MM.1S (cell line): ENCODE data around the gene RBMS3.

Experiments used
- DNase-seq: peaks from one replicate; pipeline ENCODE4 v3.0.0-alpha.2; 2015
- H2AFZ ChIP-seq: fragments of 300-600 bp; sonication (generic); 2 replicates; pipeline ENCODE4 v1.6.0; 2016; ENCODE audit warnings: antibody characterized with exemption, low read length
- H3F3A ChIP-seq: fragments of 300-600 bp; sonication (generic); 2 replicates; pipeline ENCODE4 v1.6.1; 2016; ENCODE audit warnings: mild to moderate bottlenecking, antibody characterized with exemption, low read length, moderate library complexity, mixed read lengths; ENCODE audit not compliant: insufficient read depth
- H3K27ac ChIP-seq: fragments of 300-600 bp; sonication (generic); 2 replicates; pipeline ENCODE4 v1.5.1; 2016; ENCODE audit warnings: mild to moderate bottlenecking, low read length
- H3K27me3 ChIP-seq: fragments of 300-600 bp; sonication (generic); replicated peaks from 2 replicates; pipeline ENCODE4 v1.6.0; 2016; ENCODE audit warnings: low read length; ENCODE audit not compliant: insufficient read depth
- H3K36me3 ChIP-seq: fragments of 300-600 bp; sonication (generic); replicated peaks from 2 replicates; pipeline ENCODE4 v1.6.1; 2016; ENCODE audit warnings: mild to moderate bottlenecking, low read length, mixed read lengths; ENCODE audit not compliant: insufficient read depth
- H3K4me1 ChIP-seq: fragments of 300-600 bp; sonication (generic); 2 replicates; pipeline ENCODE4 v1.6.1; 2016; ENCODE audit warnings: low read length, mixed read lengths
- H3K4me2 ChIP-seq: fragments of 300-600 bp; sonication (generic); 2 replicates; pipeline ENCODE4 v1.6.0; 2016; ENCODE audit warnings: low read depth, low read length
- H3K4me3 ChIP-seq: fragments of 300-600 bp; sonication (generic); 2 replicates; pipeline ENCODE4 v1.5.1; 2016; ENCODE audit warnings: low read length, mixed read lengths
- H3K79me2 ChIP-seq: fragments of 300-600 bp; sonication (generic); 2 replicates; pipeline ENCODE4 v1.6.1; 2016; ENCODE audit warnings: mixed run types, low read length, mixed read lengths
- H3K9ac ChIP-seq: fragments of 300-600 bp; sonication (generic); 2 replicates; pipeline ENCODE4 v1.6.1; 2016; ENCODE audit warnings: low read length, mixed read lengths
- H3K9me2 ChIP-seq: fragments of 300-600 bp; sonication (generic); replicated peaks from 2 replicates; pipeline ENCODE4 v1.6.1; 2016; ENCODE audit warnings: mild to moderate bottlenecking, low read length, mixed read lengths; ENCODE audit not compliant: insufficient read depth
- H3K9me3 ChIP-seq: fragments of 300-600 bp; sonication (generic); replicated peaks from 2 replicates; pipeline ENCODE4 v1.6.1; 2016; ENCODE audit warnings: mild to moderate bottlenecking, low read length, mixed read lengths; ENCODE audit not compliant: insufficient read depth
- H4K20me1 ChIP-seq: fragments of 300-600 bp; sonication (generic); 2 replicates; pipeline ENCODE4 v1.6.1; 2016; ENCODE audit warnings: mild to moderate bottlenecking, low read length, moderate library complexity, mixed read lengths; ENCODE audit not compliant: insufficient read depth
- CTCF ChIP-seq: fragments of 300-600 bp; sonication (generic); IDR thresholded peaks from 2 replicates; pipeline ENCODE4 v1.5.1; 2016; ENCODE audit warnings: antibody characterized with exemption, low read length, mixed read lengths
- EZH2 ChIP-seq: fragments of 300-600 bp; sonication (generic); optimal IDR thresholded peaks from 2 replicates; pipeline ENCODE3; 2017; ENCODE audit warnings: low read depth, mild to moderate bottlenecking, antibody characterized with exemption, low read length, mixed read lengths
- EZH2phosphoT487 ChIP-seq: fragments of 300-600 bp; sonication (generic); IDR thresholded peaks from 2 replicates; pipeline ENCODE4 v1.6.1; 2018; ENCODE audit warnings: antibody characterized with exemption, low read length

Gene RBMS3

DNA sequence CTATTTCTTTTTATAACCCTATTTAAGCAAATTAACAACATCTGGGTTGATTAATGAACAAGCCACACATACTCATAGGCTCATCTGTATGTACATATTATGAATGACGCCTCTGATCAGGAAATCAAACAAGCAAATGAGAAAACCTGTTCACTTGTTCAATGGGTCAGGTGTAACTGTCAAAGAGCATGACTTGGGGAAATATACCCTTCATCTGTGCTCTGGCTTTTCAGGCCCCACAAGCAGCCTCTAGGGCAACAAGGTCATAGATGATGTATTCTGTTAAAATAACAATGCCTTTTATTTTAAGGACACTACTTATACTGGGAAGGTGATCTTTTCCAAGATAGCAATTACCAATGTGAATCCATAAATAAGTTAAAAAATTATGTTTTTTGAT, 102.0 kb downstream of the RBMS3 start:
- no peaks in the 10 kb centered on the region for H3K79me2 ChIP-seq
- no peak overlapping the region for H3K4me3 ChIP-seq
- H3K4me2 ChIP-seq, result no peak overlapping the region
- H3K9me2 ChIP-seq, result no peaks in the 10 kb centered on the region
- H2AFZ ChIP-seq, result no peak overlapping the region
- no peak for TF ChIP-seq EZH2
- H3K9ac ChIP-seq, result no peak overlapping the region
- no peaks in the 10 kb centered on the region for H3K9me3 ChIP-seq
- H3K4me1 ChIP-seq, result no peaks in the 10 kb centered on the region
- no peaks in the 10 kb centered on the region for H4K20me1 ChIP-seq
- DNase-seq, result no peak
- no peaks in the 10 kb centered on the region for H3F3A ChIP-seq
- no peaks in the 10 kb centered on the region for H3K27me3 ChIP-seq
- no peak overlapping the region for H3K27ac ChIP-seq
- H3K36me3 ChIP-seq, result no peaks in the 10 kb centered on the region

DNA sequence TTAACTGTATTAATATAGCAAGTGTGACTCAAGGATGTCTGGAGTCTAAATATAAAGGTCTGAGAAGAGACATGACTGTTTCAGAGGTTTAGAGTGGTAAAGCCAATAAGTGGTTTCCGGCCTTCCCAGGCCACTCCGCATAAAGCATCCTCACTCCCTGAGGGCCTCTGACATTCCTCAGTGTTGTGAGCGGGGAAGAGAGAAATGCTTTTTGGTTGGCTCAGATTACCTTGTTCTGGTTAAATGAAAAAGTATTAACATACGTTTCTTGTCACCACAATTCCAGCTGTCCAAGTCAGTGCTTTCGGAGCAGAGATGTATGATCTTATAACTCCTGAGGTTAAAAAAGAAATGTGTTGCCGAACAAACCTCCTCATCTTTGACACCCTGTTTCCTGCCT, 103.8 kb downstream of the RBMS3 start:
- no peaks in the 10 kb centered on the region for H3K9me2 ChIP-seq
- H3K79me2 ChIP-seq, result no peaks in the 10 kb centered on the region
- TF ChIP-seq CTCF, result no peak
- TF ChIP-seq EZH2, result no peak
- TF ChIP-seq EZH2phosphoT487, result no peak
- H3K4me2 ChIP-seq, result no peak overlapping the region
- H3K9me3 ChIP-seq, result no peaks in the 10 kb centered on the region
- H4K20me1 ChIP-seq, result no peaks in the 10 kb centered on the region
- no peaks in the 10 kb centered on the region for H3K27me3 ChIP-seq
- DNase-seq, result no peak
- H3K4me1 ChIP-seq, result no peaks in the 10 kb centered on the region
- no peaks in the 10 kb centered on the region for H3F3A ChIP-seq
- no peak overlapping the region for H3K4me3 ChIP-seq
- no peak overlapping the region for H2AFZ ChIP-seq
- no peak overlapping the region for H3K9ac ChIP-seq
- no peaks in the 10 kb centered on the region for H3K36me3 ChIP-seq
- H3K27ac ChIP-seq, result no peak overlapping the region

DNA sequence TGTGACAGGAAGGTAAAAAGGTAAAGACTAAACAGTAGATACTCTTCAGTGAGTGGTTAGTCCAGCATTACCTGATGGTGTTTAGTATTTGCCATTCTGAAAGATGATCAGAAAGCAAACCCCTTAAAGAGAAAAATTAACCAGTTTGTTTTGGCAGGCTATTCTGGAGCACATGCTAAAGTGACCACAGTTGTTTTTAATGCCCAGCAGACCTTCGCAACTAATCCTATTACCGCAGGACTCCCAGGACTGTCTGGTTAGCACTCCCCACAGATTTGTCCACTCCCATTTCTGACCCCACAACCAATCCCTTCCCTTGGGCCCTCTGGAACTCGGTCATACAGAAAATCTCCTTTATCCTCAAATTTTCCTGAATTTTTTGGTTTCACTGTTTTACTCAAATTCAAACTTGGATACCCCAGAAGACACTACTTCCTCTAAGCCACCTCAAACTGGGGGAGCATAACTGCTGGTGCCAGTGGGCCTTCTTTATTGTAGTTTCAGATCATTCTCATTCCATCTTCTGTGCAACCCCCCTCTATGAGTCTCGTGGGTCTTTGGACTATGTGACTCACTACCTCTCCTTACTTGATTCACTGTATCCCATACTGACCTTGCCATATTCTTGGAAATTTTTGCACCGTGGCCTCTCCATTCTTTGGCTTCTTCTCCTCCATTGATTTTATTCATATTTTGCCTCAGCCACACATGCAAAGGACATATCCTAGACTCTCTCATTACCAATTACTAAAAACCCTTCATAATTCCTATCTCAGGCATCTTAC, 104.4 kb downstream of the RBMS3 start:
- H3K9me2 ChIP-seq, result no peaks in the 10 kb centered on the region
- H3K36me3 ChIP-seq, result no peaks in the 10 kb centered on the region
- no peaks in the 10 kb centered on the region for H3K27me3 ChIP-seq
- no peak overlapping the region for H3K9ac ChIP-seq
- H3F3A ChIP-seq, result no peaks in the 10 kb centered on the region
- TF ChIP-seq CTCF (no peak), EZH2phosphoT487 (no peak), EZH2 (no peak)
- DNase-seq, result no peak
- no peaks in the 10 kb centered on the region for H3K9me3 ChIP-seq
- no peak overlapping the region for H3K27ac ChIP-seq
- H3K4me3 ChIP-seq, result no peak overlapping the region
- H3K4me2 ChIP-seq, result no peak overlapping the region
- no peaks in the 10 kb centered on the region for H3K79me2 ChIP-seq
- H3K4me1 ChIP-seq, result no peaks in the 10 kb centered on the region
- H2AFZ ChIP-seq, result no peak overlapping the region
- no peaks in the 10 kb centered on the region for H4K20me1 ChIP-seq

- Histone ChIP-seq H3K9ac (no peak overlapping the region), H3K4me1 (no peaks in the 10 kb centered on the region), H3K36me3 (no peaks in the 10 kb centered on the region), H3F3A (no peaks in the 10 kb centered on the region), H3K4me2 (no peak overlapping the region), H3K27ac (no peak overlapping the region), H2AFZ (no peak overlapping the region), H3K79me2 (no peaks in the 10 kb centered on the region), H3K4me3 (no peak overlapping the region), H3K27me3 (no peaks in the 10 kb centered on the region), H3K9me3 (no peaks in the 10 kb centered on the region), H3K9me2 (no peaks in the 10 kb centered on the region), H4K20me1 (no peaks in the 10 kb centered on the region)
- TF ChIP-seq EZH2phosphoT487 (no peak), EZH2 (no peak), CTCF (no peak)
- no peak for DNase-seq
Observed at GRCh38 chr3:29389362-29389761, 108.5 kb downstream of the RBMS3 start.
